Renal pelvis (tissue), 4 donors: ENCODE results near the gene PCK1. TPM values are rescaled to one million over a fixed set of nuclear protein-coding genes. Genes with fewer than 3 reads are reported as not detected.

ENCODE experiments used
- DNase-seq: peaks from one replicate; pipeline ENCODE4 v3.0.0-alpha.2; 2013
- polyA plus RNA-seq, 3 donors: library from polyadenylated mRNA; unstranded; fragments of 120-200 nt; gene quantifications; one replicate each; pipeline ENCODE4 v1.2.1, GENCODE V29; 2013; ENCODE audit not compliant: insufficient read length in 3 of 3

Gene PCK1
- polyA plus RNA-seq, 3 donors = 6.3 to 16.9 (median 16.6) TPM

GRCh38 chr20:57530327-57530981 lies 30.5 kb upstream of the PCK1 start:
- no peak for DNase-seq

- DNase-seq = no peak
Observed at GRCh38 chr20:57532104-57532503, 28.8 kb upstream of the PCK1 start.

GRCh38 chr20:57535297-57535696 lies 25.6 kb upstream of the PCK1 start:
- DNase-seq = no peak

GRCh38 chr20:57536120-57536708 lies 24.7 kb upstream of the PCK1 start:
- no peak for DNase-seq

GRCh38 chr20:57536771-57537724 lies 23.9 kb upstream of the PCK1 start:
- no peak for DNase-seq

- DNase-seq = no peak
Observed at GRCh38 chr20:57537822-57538221, 23.1 kb upstream of the PCK1 start.

GRCh38 chr20:57539889-57540288 lies 21.0 kb upstream of the PCK1 start:
- DNase-seq = no peak

GRCh38 chr20:57540890-57541580 lies 19.9 kb upstream of the PCK1 start:
- DNase-seq = no peak

DNA sequence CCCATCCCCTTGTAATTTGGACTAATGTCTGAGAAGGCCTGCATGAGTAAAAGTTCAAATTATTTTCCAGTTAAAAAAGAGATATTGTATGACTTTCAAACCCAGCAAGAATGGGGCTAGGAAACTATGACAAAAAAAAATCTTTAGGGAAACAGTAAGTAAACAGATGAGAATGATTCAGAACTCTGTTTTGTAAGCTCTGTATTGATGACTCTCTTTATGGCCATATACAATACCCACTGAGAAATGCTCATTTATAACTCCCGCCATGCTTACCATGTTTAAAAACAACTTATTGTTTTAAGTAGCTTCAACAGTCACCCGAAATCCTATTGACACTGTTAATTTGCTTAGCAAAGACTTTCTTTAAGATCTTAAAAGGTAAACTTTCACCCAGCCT lies 17.2 kb upstream of the PCK1 start:
- DNase-seq = no peak

DNA sequence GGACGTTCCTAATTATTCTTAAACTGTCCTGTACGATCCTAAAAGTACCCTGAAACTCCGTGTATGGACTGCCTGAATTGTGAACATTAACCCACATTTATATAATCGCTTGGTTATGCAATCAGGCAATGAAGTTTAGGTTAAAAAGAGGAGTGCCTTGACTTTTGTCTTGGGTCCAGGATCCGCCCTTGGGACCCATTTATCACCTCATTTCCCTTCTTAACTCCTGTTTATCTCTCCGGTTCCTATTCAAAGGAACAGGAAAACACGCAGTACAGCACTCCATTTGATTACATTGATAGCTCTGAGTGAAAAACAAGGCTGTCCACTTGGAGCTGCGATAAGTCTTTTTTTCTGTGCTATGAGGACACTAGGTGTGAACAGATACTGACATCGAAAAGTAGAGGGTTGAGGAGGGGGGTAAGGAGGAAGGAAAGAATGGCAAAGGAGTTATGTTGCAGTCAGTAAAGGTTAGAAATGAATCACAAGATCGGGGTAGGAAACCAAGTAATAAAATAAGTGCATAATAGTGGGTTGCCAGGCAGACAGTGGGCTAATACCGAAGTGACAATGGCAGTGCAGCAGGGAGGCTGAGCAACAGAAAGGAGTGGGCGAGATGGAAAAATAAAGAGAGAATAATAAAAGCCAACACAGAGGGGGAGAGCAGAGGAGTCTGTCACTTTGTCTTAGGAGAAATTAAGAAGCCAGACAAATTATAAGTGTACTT lies 15.9 kb upstream of the PCK1 start:
- DNase-seq = no peak

DNA sequence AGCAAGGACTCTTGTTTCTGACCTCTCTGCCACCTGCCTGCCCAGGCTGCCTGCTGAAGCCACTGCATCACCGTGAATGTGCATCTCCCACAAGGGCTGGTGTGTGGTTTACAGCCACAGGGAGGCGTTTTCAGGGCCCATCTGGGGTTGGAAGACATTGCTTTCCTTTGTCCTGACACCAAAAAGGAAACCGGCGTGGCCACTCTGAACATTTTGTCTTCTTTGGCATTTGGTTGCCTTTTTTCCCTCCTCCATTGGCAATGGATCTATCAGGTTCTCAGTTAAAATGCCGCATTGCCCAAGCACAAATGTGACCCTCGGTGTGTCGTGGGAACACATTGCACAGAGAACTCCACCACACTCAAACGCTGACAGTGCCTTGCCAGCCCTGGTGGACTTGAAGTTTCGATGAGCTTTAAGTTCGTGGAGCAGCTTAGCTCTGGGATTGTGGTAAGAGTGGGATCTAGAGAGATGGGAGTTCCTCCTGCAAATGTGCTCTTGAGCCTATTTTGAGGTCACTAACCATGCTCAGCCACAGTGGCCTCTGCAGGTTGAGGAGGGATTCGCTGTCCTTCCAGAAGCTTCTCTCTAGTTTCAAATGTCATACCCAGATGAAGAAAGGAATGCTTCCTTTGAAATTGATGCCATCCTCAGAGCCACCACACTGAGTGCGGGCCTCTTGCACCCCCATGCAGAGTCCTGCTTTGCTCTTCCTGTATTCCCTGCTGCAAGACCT lies 14.8 kb upstream of the PCK1 start:
- DNase-seq = no peak

GRCh38 chr20:57546956-57547649 lies 13.8 kb upstream of the PCK1 start:
- DNase-seq = no peak

DNA sequence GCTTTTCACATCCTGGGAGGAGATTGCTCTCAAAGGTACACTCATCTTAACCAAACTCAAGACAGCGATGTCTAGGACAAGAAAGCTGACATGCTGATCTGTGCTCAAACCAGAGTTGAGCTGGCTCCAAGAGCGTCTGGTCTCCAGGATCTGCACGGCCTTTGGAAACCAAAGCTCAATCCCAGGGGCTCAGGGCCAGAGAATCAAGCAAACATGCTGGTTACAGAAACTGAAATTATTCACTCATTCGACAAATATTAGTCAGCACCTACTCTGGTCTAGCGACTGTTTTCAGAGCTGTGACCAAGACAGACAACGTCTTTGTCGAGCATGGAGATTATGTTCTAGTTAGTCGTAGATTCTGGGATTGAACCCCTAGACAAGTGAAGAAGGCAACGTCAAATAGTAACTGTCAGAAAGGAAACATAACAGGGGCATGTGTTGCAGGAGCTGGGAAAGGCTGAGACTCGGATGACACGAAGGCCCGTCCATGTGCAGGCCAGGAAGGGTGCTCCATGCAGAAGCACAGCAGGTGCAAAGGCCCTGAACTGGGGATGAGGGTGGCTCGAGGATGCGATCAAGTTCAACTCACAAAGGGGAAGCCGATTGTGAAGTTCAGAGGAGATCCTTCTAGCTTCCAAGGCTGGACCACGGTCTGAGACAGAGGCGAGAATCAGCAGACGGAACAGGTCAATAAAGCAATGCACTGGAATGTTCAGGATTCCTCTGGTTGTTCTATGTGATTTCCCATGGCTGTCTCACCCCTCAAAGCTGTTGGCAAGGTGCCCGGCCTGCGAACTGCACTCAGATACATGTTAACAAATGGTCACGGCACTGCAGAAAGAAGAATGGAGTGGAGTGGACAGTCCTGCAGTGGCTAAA lies 12.5 kb upstream of the PCK1 start:
- no peak for DNase-seq

- no peak for DNase-seq
Observed at GRCh38 chr20:57552471-57552870, 8.4 kb upstream of the PCK1 start.

DNA sequence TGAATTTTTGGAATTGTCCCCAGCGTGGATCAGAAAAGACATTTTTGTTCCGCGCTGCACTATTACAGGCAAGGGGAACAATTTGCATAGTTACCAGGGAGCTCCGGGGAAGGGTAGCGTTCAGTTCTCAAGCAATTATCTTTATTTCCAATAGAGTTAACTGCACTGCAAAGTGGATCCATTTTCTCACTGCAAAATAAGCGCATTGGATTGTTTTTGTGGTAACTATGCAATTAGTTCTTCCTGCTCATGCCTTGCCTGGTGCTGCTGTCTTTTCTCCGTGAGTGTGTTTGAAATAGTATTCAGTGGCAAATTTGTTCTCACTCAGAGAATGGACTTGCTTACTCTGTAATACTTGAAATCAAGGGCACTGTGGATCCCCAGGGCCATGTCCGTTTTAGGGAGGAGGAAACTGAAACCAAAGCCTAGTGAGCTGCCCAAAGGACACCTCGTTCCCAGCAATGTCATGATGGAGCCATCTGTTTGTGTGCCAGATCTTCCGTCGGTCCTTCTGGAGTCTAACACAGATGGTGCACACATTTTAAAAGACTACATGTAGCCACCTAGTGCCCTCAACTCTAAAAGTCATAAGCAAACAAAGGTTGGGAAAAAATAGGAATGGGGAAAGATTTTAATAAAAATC lies 7.4 kb upstream of the PCK1 start:
- DNase-seq = no peak

GRCh38 chr20:57555457-57556184 lies 5.3 kb upstream of the PCK1 start:
- no peak for DNase-seq

DNA sequence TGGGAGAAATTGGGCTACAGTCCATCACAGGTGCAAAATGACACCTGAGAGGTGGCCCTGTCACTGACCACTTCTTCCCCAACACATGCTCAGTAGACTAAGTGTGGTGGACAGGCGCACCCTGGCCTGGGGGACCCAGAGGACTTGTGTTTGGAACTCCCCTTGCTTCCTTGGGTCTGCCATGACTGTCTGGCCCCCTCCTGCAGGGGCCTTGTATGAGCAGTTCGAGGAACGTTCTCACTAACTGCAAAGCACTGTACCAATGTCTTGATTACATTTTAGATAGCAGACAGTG lies 4.0 kb upstream of the PCK1 start:
- no peak for DNase-seq
